HCT116 (cell line): ENCODE measurements around the gene ZSCAN4. TPM values are rescaled to one million over a fixed set of nuclear protein-coding genes. Genes with fewer than 3 reads are reported as not detected.

Experiments used
- ATAC-seq: fragments of 200-7000 bp; cut with Tn5 transposase; 2 replicates; pipeline ENCODE4 v1.9.1; 2020; ENCODE audit warnings: mild to moderate bottlenecking, moderate library complexity
- BruUV-seq: library from RNA; stranded (reverse); fragments of 400-500 nt; replicated peaks from 2 replicates; lab custom pipeline; 2021; lab: Mats Ljungman, UMichigan
- CTCF ChIA-PET: fragments of 300-600 bp; sonication (Branson Sonifier 250); formaldehyde crosslinking; loops from one replicate; lab custom pipeline; 2021; ENCODE audit warnings: antibody characterized with exemption; lab: Charles Lee
- POLR2A ChIA-PET: fragments of 300-600, 350-600 bp; sonication (Branson Sonifier 250); formaldehyde crosslinking; loops from one replicate; lab custom pipeline; 2021; ENCODE audit warnings: antibody characterized with exemption; lab: Charles Lee
- RAD21 ChIA-PET, 2 experiments: fragments of 300-600 bp; sonication (Branson Sonifier 250); formaldehyde crosslinking; loops; one replicate each; lab custom pipeline; 2023; ENCODE audit warnings: low total read pairs in 2 of 2; ENCODE audit not compliant: uncharacterized antibody in 2 of 2, unreplicated experiment in 2 of 2, low non-redundant PET in 1 of 2; lab: Charles Lee
- DNase-seq: peaks from one replicate; pipeline ENCODE4 v3.0.0-alpha.2; 2010; ENCODE audit warnings: low read depth, low spot score
- H2AFZ ChIP-seq: fragments of 200-600 bp; shearing (Covaris generic), sonication (generic); 2 replicates; pipeline ENCODE4 v1.6.1; 2017; ENCODE audit warnings: low read depth, mixed run types, mixed read lengths, antibody characterized with exemption, low read length; ENCODE audit not compliant: poor library complexity, severe bottlenecking
- H3K27ac ChIP-seq: 2 replicates; pipeline ENCODE4 v1.5.1; 2012; ENCODE audit warnings: low read depth, low read length
- H3K27me3 ChIP-seq: fragments of 200-600 bp; sonication (generic); 2 replicates; pipeline ENCODE4 v1.6.1; 2016; ENCODE audit warnings: mixed run types, low read length, mixed read lengths; ENCODE audit not compliant: insufficient read depth
- H3K36me3 ChIP-seq, 2 experiments: fragments of 200-500 bp in 1 of 2; fragments of 200-600 bp in 1 of 2; sonication (Bioruptor generic) in 1 of 2; sonication (generic) in 1 of 2; 2 replicates each; pipeline versions ENCODE4 v1.5.1 to v1.6.1; 2014 to 2016; ENCODE audit warnings: low read length in 2 of 2, inconsistent platforms in 1 of 2, mixed read lengths in 1 of 2, mixed run types in 1 of 2; ENCODE audit not compliant: insufficient read depth in 2 of 2, control insufficient read depth in 1 of 2
- H3K4me1 ChIP-seq, 2 experiments: fragments of 200-600 bp in 1 of 2; sonication (generic) in 1 of 2; 2 replicates each; pipeline versions ENCODE4 v1.5.1 to v1.6.1; 2012 to 2017; ENCODE audit warnings: low read length in 2 of 2, inconsistent platforms in 1 of 2, mild to moderate bottlenecking in 1 of 2, mixed read lengths in 1 of 2, mixed run types in 1 of 2, moderate library complexity in 1 of 2; ENCODE audit not compliant: insufficient read depth in 2 of 2, control insufficient read depth in 1 of 2
- H3K4me2 ChIP-seq: fragments of 200-600 bp; sonication (generic); 2 replicates; pipeline ENCODE4 v1.6.1; 2017; ENCODE audit warnings: mixed run types, low read length, mixed read lengths
- H3K4me3 ChIP-seq, 2 experiments: fragments of 200-600 bp in 1 of 2; sonication (generic) in 1 of 2; replicated peaks in 1 of 2; 2 replicates each; pipeline ENCODE4 v1.5.1; 2011 to 2016; ENCODE audit warnings: low read length in 2 of 2, control low read depth in 1 of 2, low read depth in 1 of 2, mild to moderate bottlenecking in 1 of 2, mixed read lengths in 1 of 2, mixed run types in 1 of 2
- H3K79me2 ChIP-seq: fragments of 200-600 bp; sonication (generic); 2 replicates; pipeline ENCODE4 v1.6.1; 2017; ENCODE audit warnings: mild to moderate bottlenecking, mixed run types, low read length, moderate library complexity, mixed read lengths; ENCODE audit not compliant: insufficient read depth
- H3K9ac ChIP-seq: fragments of 200-600 bp; sonication (generic); 2 replicates; pipeline ENCODE4 v1.6.1; 2016; ENCODE audit warnings: low read length, mixed read lengths
- H3K9me2 ChIP-seq: fragments of 200-600 bp; sonication (generic), shearing (Covaris generic); 2 replicates; pipeline ENCODE4 v1.6.1; 2017; ENCODE audit warnings: mixed run types, mild to moderate bottlenecking, moderate library complexity; ENCODE audit not compliant: insufficient read depth
- H3K9me3 ChIP-seq, 2 experiments: fragments of 200-500 bp in 1 of 2; fragments of 200-600 bp in 1 of 2; sonication (Bioruptor generic) in 1 of 2; sonication (generic) in 1 of 2; 2 replicates each; pipeline ENCODE4 v1.6.1; 2014 to 2017; ENCODE audit warnings: low read length in 2 of 2, mixed read lengths in 2 of 2, inconsistent platforms in 1 of 2, low read depth in 1 of 2, mild to moderate bottlenecking in 1 of 2, mixed run types in 1 of 2, moderate library complexity in 1 of 2; ENCODE audit not compliant: control insufficient read depth in 1 of 2, insufficient read depth in 1 of 2
- H4K20me1 ChIP-seq: fragments of 200-600 bp; sonication (generic), shearing (Covaris generic); 2 replicates; pipeline ENCODE4 v1.6.1; 2017; ENCODE audit warnings: mixed run types, mild to moderate bottlenecking, moderate library complexity; ENCODE audit not compliant: insufficient read depth
- CBX3 ChIP-seq: IDR thresholded peaks from 2 replicates; pipeline ENCODE4 v1.6.1; 2012; ENCODE audit warnings: low read depth
- ELF1 ChIP-seq: IDR thresholded peaks from 2 replicates; pipeline ENCODE4 v1.6.1; 2012; ENCODE audit warnings: low read depth, borderline replicate concordance
- EZH2 ChIP-seq: fragments of 200-600 bp; sonication (generic); IDR thresholded peaks from 2 replicates; pipeline ENCODE4 v1.6.1; 2017; ENCODE audit warnings: antibody characterized with exemption, mixed run types
- REST ChIP-seq: IDR thresholded peaks from 2 replicates; pipeline ENCODE4 v1.6.1; 2012; ENCODE audit warnings: low read depth
- SRF ChIP-seq: IDR thresholded peaks from 2 replicates; pipeline ENCODE4 v1.6.1; 2012; ENCODE audit warnings: low read depth
- ZFX ChIP-seq: fragments of 450-650 bp; IDR thresholded peaks from 2 replicates; pipeline ENCODE4 v1.6.1; 2017
- ZNF274 ChIP-seq: fragments of 200-500 bp; sonication (Bioruptor generic); IDR thresholded peaks from 2 replicates; pipeline ENCODE4 v1.6.1; 2014; ENCODE audit warnings: mild to moderate bottlenecking, low read depth, low read length, inconsistent platforms
- intact Hi-C: fragments of 100-400 bp; cut with micrococcal nuclease; formaldehyde crosslinking; loops from 2 replicates; pipeline ENCODE4 v1.10.0; 2022
- total RNA-seq: library from RNA; stranded (reverse); gene quantifications from one replicate; pipeline ENCODE4 v1.2.1, GENCODE V29; 2021; ENCODE audit not compliant: unreplicated experiment

Gene ZSCAN4
- total RNA-seq, 1 experiment from 2014 or later = not detected

GRCh38 chr19:57643734-57644133, 25.0 kb upstream of the ZSCAN4 start:
- peaks cover 11 to 24% of the 10 kb centered on the region in 2 experiments; a peak in 3 of 4 replicates for H3K9me3 ChIP-seq
- H3K27ac ChIP-seq = no peak overlapping the region
- no peak overlapping the region for H3K4me2 ChIP-seq
- ATAC-seq (no peak), DNase-seq (no peak)
- BruUV-seq = no TSS peak
- H3K9me2 ChIP-seq = no peaks in the 10 kb centered on the region
- H4K20me1 ChIP-seq = no peaks in the 10 kb centered on the region
- no peaks in the 10 kb centered on the region for H3K4me1 ChIP-seq
- ChIA-PET RAD21 (no interaction called here), POLR2A (no interaction called here), CTCF (no interaction called here)
- intact Hi-C loops = no loop called here
- H3K27me3 ChIP-seq = no peaks in the 10 kb centered on the region
- H3K36me3 ChIP-seq = peaks cover 15 to 23% of the 10 kb centered on the region in 2 experiments
- no peak for TF ChIP-seq CBX3
- no peak for TF ChIP-seq ZFX
- TF ChIP-seq EZH2 = no peak
- no peak for TF ChIP-seq ZNF274
- TF ChIP-seq REST = no peak
- no peak for TF ChIP-seq SRF
- TF ChIP-seq ELF1 = no peak
- H3K79me2 ChIP-seq = no peaks in the 10 kb centered on the region
- H2AFZ ChIP-seq = no peak overlapping the region
- H3K4me3 ChIP-seq = no peak overlapping the region
- no peak overlapping the region for H3K9ac ChIP-seq
